HFF-Myc (cell line): Measurements from ENCODE around the gene GDA.

ENCODE experiments used
- DNase-seq: peaks from one replicate; pipeline ENCODE4 v3.0.0-alpha.2; 2011; ENCODE audit warnings: low read depth; ENCODE audit errors: extremely low read depth
- H3K4me3 ChIP-seq: replicated peaks from 2 replicates; pipeline ENCODE4 v1.5.1; 2011; ENCODE audit warnings: low read depth, mild to moderate bottlenecking, control low read depth, low read length
- CTCF ChIP-seq: IDR thresholded peaks from 2 replicates; pipeline ENCODE4 v1.5.1; 2012; ENCODE audit warnings: mild to moderate bottlenecking, low read depth, low read length, control low read depth; ENCODE audit errors: missing control alignments

Gene GDA

DNA sequence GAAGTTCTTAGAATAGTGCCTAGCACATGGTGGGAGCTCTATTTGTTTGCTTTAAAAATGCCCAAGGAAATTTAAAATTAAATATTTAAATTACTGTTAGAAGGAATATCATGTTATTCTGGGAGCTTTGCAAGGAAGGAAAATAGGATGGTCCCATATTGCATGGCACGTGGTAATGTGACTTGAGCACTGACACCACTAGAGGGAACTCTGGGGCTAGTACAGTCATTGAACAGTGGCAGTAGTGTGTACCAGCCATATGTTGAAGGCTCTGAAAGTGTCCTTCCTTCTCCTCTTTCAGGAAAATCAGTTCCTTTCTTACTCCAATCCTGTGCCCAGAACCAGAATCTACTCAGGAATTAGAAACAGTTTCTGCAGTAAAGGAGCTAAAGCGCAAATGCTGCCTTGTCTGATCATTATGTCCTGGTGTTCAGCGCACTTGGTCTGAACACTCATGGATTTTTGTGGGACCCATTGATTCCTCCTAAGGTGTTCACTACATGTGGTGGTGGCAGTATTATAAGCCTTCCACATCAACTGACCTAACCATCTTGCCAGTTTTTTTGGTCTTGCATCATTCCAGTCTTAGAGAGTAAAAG, 54.1 kb downstream of the GDA start:
- TF ChIP-seq CTCF: peak; percentile 64
- DNase-seq: peak; percentile 47
- H3K4me3 ChIP-seq: no peak overlapping the region

- H3K4me3 ChIP-seq: no peak overlapping the region
- DNase-seq: no peak
- no peak for TF ChIP-seq CTCF
Measured at GRCh38 chr9:72204062-72204461, 54.8 kb downstream of the GDA start.

GRCh38 chr9:72205513-72205912, 56.3 kb downstream of the GDA start:
- H3K4me3 ChIP-seq: no peak overlapping the region
- DNase-seq: no peak
- TF ChIP-seq CTCF: no peak

- no peak overlapping the region for H3K4me3 ChIP-seq
- DNase-seq: no peak
- TF ChIP-seq CTCF: no peak
Measured at GRCh38 chr9:72207278-72207677, 58.0 kb downstream of the GDA start.

DNA sequence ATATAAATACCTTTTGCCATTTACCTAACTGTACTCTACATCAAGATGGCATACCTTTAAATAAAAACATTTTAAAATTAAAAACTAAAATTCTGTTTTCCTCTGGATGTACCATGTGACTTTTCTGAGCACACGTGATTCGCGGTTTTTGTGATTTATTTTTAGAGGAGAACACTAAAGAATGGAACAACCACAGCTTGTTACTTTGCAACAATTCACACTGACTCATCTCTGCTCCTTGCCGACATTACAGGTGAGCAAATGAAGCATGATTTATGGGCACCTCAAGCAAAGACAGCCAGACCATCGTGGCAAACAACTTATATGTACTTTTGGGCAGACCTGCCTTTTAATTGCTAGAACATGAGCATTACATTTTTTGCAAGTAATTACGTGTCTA, 61.3 kb downstream of the GDA start:
- no peak overlapping the region for H3K4me3 ChIP-seq
- no peak for DNase-seq

DNA sequence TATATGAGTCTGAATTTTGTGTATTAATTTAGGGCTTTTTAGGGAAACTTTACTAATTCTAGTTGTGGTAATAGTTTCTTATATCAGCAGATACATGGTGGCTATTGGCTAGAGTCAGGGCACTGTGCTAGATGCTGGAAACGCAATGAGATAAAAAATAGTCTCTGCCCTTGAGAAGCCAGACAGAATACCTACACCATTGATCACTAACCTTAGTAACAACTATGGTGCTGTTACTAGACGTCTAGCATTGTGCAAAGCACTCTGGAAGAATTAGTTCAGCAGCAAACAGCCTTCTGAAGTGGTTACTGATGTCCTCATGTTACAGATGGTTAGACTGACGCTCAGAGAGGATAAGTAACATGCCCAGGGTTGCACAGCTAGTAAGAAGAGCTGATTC, 61.8 kb downstream of the GDA start:
- no peak for TF ChIP-seq CTCF
- H3K4me3 ChIP-seq: no peak overlapping the region
- DNase-seq: no peak

More for the DNA sequence above, 61.3 kb downstream of the GDA start:
- TF ChIP-seq CTCF: no peak

GRCh38 chr9:72213906-72214305, 64.7 kb downstream of the GDA start:
- no peak overlapping the region for H3K4me3 ChIP-seq
- no peak for DNase-seq
- TF ChIP-seq CTCF: no peak
